ENCODE measurements around the gene KSR1.

DNA sequence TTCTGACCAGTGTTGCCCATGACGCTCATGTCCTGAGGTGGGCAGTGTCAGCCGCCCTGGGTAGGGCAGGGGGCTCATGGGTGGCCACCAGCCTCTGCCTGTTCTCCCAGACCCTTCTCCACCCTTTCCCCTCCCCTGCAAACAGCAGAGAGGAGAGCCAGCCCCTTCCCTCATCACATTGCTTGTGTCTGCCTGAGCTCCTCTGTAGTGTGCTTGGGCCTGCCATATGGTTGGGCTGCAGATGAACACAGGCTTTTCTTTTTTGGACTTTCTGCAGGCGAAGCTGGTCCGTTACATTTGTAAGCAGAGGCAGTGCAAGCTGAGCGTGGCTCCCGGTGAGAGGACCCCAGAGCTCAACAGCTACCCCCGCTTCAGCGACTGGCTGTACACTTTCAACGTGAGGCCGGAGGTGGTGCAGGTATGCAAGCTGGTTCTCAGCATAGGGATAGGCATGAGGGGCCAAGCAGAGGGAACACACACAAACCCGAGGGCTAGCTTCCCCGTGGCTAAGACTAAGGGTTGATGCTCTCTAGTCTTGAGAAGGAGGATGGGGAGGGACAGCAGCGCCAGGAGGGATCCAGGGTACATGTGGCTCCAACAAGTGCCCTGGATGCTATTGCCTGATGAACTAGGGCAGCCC is 94.2 kb downstream of the KSR1 start:
- TF ChIP-seq SUZ12 (IDR thresholded peaks at IDR 0.05; ENCODE audit: low read length): no peak
- TF ChIP-seq, protein P1, sequence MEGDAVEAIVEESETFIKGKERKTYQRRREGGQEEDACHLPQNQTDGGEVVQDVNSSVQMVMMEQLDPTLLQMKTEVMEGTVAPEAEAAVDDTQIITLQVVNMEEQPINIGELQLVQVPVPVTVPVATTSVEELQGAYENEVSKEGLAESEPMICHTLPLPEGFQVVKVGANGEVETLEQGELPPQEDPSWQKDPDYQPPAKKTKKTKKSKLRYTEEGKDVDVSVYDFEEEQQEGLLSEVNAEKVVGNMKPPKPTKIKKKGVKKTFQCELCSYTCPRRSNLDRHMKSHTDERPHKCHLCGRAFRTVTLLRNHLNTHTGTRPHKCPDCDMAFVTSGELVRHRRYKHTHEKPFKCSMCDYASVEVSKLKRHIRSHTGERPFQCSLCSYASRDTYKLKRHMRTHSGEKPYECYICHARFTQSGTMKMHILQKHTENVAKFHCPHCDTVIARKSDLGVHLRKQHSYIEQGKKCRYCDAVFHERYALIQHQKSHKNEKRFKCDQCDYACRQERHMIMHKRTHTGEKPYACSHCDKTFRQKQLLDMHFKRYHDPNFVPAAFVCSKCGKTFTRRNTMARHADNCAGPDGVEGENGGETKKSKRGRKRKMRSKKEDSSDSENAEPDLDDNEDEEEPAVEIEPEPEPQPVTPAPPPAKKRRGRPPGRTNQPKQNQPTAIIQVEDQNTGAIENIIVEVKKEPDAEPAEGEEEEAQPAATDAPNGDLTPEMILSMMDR (IDR thresholded peaks at IDR 0.05; ENCODE audit: control extremely low read depth in 1 of 3, insufficient read depth in 1 of 3, low read depth in 1 of 3, low read length in 3 of 3): no peak
- TF ChIP-seq POLR2A (IDR thresholded peaks at IDR 0.05; ENCODE audit: control extremely low read depth in 1 of 2, low read depth in 2 of 2, low read length in 2 of 2): no peak
- no peak for TF ChIP-seq RFX5 (IDR thresholded peaks at IDR 0.05; ENCODE audit: borderline replicate concordance, low read depth, low read length)
- TF ChIP-seq RXRA (IDR thresholded peaks at IDR 0.05; ENCODE audit: insufficient read depth, low read depth, low read length): no peak

Data from H1 (cell line).